HG03108 (cell line): ENCODE measurements around the gene ZCCHC18.
"Not testable (repeated sequence)": the region's sequence is repeated elsewhere in the genome, so short reads cannot be mapped to it uniquely, and the experiment has no call there.

ENCODE experiments used
- ATAC-seq: cut with Tn5 transposase; IDR thresholded peaks from one replicate; pipeline ENCODE4 v1.9.1; 2021; ENCODE audit warnings: moderate library complexity; ENCODE audit not compliant: unreplicated experiment

The ZCCHC18 gene

DNA sequence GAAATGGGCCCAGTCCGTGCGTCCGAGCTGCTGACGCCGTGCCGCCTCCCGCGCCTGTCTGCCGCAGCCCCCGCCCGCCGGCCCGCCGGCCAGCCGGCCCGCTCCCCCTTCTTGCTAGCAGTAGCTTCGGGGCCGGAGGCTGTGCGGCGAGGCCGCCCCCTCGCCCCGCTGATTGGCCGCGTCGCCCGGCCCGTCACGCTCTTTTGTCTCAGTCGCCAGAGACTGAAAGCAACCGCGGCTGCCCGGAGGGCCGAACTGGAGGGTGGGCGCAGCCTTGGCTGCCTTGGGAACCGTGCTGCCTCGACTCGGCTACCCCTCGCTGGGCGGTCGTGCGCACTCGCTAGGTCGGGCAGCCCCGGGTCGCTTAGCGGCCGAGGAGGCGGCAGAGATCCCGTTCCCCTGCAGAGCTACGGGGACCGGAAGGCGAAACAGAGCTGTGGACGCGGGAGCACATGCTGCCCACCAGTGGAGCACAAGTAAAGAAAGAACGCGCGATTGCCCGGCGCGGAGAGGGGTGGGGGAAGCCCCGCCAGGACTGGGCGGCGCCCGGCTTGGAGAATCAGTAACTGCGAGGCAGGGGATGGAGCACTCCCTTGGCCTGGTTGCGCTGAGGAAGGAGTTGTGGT, at the start of gene ZCCHC18:
Gene ZCCHC18, plus strand, starts transcription at position 198 of the 626 bp plus-strand sequence. CDS start 1,589 bp downstream, outside the sequence.
- ATAC-seq, result peak; percentile 54

DNA sequence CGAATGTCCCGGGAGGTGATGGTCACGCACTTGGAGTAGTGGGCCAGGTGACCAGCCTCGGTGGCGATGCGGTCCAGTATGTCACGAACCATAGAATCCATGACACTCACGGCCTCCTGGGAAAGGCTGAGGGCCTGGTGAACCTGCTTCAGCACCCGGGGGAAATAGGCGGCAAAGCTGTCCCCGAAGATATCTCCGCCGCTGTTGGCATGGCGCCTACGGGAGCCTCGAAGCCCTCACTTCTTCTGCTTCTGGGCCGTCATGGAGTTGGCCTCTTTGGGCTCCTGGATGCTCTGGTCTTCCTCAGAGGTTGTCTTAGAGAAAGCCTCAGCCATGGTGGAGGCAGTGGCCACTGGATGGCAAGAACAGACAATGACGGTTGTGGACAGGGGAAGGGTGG, 49.7 kb upstream of the ZCCHC18 start:
- ATAC-seq, result not testable (repeated sequence)

DNA sequence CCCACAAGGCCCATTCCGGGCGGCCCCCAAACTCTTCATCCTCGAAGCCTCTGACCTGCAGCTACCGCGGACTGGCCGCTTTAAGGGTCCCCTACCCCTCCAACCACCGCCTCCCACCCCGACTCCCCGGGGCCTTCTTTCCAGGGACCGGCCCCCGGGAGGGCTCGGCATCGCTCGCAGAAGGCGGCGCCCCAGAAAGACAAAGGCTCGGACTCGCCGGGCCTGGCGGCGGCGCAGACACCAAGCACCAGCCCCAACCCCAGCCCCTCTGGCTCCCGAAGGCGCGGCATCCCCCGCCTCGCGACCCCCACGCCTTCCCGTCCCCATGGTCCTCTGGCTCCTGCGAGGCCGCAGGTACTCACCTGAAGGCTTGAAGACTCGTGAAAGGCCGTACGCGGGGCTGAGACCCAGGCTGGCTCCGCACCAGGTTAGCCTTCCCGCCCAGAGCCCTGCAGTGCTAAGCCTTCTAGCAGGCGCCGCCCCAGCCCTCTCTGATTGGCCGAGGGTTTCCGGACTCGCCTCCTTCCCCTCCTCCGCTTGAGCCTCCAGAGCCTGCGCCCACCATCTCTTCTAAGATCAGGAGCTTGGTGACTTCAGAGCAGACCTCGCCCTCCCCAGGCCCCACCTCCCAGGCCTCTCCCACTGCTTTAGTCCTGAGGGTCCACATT, 36.4 kb upstream of the ZCCHC18 start, which contains the start of gene TMSB15C:
Gene TMSB15C, minus strand, starts transcription at position 459 of the 668 bp plus-strand sequence.
- peak; percentile 96 for ATAC-seq

DNA sequence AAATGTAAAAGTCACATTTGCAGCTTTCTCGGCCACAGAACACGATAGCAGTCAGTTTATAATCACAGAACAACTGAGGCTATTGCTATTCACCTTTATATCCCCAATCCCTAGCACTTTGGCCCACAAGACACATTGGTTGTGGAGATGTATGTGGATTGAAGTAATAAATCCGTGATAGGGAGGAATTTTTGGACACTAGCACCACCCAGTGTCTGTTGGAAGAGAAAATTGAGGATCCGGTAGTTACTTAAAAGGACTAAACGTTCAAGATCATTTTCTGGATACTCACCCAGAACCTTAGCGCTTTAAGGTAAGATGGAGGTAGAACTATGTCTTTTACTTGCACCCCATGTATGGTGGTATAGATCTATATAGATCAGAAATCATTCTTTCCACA, 34.5 kb upstream of the ZCCHC18 start:
- not testable (repeated sequence) for ATAC-seq

DNA sequence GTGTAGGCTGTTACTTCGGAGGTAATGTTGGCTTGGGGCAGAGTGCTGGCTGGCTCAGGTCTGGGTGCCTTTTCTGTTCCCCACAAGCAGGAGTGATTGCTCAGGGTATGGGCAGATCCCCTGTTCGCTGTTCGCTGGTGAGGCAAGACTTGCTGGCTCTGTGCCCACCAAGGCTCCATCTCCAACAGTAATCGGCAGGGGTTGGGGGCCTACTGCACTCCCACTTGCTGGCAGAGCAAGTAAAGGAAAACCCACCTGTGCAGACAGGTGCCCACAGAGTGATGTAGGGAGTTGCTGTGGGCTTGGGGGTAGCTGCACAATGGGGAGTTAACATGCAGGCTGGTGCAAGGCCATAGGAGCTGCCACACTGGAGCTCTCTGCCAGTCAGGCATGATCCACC, 28.3 kb upstream of the ZCCHC18 start:
- no peak for ATAC-seq

DNA sequence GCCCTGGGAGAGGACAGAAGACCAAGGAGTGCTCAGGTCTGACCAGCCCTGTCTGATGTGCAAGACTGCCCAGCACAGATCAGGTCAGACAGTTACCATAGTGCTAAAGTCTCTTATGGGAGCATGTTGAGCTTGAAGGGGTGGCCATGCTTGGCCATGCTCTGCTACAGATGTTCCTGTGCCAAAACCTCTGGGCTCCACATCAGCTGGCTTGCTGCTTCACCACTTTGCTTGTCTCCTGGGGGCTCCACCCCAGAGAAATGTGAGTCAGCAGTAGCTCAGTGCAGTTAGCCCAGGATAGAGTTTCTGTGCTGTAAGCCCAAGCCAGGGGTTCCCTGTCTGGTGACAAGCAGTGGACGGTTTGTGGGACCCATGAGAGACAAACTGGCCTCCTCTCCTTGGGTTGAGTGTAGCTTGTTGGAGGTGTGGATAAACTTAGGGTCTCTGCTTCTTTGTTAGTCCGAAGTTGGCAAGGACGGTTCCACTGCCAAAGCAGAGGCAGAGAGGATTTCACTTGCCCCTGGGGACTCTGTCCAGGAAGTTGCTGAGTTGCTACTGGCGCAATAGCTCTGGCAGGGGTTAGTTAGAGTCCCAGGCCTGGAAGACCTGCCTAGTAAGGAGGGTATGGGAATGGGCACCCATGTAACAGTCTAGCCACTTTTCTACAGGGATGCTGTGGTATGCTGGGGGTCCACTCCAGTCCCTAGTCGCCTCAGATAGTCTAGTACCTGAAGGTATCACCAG, 27.6 kb upstream of the ZCCHC18 start:
- ATAC-seq, result no peak

- ATAC-seq, result no peak
Measured at GRCh38 chrX:104085477-104085876, 26.8 kb upstream of the ZCCHC18 start.

DNA sequence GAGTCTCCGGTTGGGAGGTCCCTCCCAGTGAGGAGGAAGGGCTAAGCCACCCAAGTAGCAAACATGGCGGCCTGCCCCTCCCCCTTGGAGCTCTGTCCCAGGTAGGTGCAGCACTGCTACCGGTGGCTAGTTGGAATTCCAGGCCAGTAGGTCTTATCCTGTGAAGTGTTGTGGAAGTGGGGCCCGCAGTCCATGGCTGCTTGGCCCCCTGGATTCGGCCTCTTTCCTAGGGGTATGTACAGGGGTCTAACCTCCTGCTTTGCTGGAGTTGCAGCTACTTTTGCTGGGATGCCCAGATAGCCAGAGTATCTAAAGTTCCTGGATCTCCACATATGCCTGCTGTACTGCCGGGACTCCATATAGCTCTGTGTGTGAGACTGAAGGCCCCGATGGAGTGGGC, 26.4 kb upstream of the ZCCHC18 start:
- no peak for ATAC-seq

DNA sequence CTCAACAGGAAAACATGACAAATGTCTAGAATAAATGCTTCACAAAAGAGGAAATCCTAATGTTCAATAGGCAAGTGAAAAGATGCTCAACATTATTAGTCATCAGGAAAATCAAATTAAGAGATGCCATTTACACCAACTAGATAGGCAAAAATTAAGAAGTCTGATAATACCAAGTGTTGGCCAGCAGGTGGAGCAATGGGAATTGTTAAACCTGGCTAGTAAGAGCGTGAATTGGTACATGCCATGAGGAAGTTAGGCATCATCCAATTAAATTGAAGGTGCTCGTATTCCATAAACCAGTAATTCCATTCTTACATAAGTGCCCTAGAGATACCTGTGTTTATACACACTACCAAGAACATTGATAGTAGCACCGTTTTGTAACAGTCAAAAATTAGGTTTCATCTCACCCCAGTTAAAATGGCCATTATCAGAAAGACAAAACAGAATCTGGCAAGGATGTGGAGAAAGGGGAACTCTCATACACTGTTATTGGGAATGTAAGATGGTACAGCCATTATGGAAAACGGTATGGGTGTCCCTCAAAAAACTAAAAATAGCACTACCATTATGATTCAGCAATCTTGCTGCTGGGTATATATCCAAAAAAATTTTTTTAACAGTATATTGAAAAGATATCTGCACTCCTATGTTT, 14.0 kb upstream of the ZCCHC18 start:
- peak; percentile 86 for ATAC-seq

DNA sequence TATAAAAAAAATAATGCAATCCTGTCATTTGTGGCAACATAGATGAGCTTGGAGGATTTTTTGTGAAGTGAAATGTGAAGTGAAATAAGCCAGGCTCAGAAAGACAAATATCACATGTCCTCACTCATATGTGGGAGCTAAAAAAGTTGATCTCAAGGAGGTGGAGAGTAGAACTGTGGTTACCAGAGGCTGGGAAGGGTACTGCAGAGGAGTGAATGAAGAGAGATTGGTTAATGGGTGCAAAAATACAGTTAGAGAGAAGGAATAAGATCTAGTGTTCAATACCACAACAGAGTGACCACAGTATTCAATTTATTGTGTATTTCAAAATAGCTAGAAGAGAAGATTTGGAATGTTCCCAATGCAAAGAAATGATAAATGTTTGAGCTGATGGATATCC, 13.4 kb upstream of the ZCCHC18 start:
- ATAC-seq, result no peak

DNA sequence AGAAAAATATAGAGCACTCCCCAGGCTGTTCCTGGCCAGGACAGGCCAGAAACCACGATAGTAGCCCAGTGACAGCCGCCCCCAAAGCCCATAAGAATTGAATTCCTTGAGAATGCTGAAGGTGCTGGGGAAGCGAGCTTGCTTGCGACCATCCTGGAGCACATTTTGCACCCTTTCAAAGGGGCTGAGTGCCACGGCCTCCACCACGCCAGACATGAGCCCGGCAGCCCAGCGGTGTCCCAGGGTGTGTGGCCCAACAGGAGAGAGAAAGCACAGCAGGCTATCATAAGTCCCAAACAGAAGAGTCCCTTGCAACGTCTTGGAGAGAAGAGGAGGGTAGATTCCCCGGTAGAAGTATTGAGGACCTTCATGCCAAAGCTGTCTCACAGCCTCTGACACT, 7.6 kb upstream of the ZCCHC18 start:
- ATAC-seq, result no peak

DNA sequence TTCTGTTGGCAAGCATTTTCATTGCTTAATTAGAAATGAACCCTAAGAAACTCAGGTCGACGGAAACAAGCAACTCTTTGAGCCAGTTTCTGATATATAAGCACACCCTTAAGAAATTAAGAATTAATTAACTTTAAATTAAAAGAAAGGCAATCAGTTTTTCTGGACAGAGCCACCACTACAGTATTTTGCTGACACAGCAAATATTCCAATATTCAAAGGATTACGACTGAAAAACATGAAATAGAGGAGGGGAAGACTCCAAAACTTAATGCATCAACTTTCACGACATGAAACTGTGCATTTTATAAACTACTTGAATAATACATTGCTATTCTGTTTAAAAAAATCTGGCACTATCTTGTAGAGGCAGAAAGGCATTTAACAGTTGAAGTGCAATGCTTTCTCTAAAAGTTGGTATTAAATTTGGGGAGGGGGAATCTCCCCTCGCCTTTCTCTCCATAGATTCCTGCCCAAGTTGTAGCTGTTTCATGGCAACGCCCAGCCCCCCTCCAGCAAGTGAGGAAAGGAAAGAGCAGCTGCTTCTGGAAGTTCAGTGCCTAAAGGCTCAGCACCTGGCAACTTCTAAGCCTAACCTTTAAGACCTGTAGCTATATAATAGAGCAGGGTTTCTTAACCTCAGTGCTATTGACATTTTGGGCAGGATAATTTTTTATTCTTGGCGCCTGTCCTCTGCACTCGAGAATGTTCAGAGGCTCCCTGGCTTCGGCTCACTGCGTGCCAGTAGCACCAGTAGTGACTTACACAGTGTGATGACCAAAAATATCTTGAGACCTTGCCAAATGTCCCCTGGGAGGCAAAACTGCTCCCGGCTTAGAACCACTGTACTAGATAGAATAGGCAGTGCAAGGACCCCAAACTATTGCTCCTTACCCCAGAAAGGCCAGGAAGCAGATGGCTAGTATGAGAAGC, 6.7 kb upstream of the ZCCHC18 start:
- no peak for ATAC-seq

DNA sequence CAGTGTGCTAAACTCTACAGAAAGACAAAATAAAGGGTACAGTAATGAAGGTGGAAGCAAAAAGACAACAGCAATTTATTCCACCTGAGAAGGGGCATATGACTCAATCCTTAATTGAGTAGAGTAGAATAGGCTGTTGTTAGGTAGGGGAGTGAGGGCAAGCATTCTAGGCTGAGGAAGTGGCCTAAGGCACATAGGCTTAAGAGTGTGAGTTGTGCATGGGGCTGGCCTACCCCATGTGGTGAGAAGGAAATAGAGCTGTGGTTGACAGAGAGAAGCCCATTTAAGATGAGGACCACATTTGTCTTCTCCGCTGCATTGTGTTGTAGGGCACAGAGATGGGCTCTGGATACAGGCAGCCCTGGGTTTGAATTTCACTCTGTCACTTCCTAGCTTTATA, 3.4 kb upstream of the ZCCHC18 start:
- ATAC-seq, result no peak

- not testable (repeated sequence) for ATAC-seq
Measured at GRCh38 chrX:104110491-104111240, 1.7 kb upstream of the ZCCHC18 start.

GRCh38 chrX:104113222-104113965, 1.1 kb downstream of the ZCCHC18 start:
- ATAC-seq, result peak; percentile 46

GRCh38 chrX:104117759-104118158, 5.4 kb downstream of the ZCCHC18 start:
- ATAC-seq, result no peak

DNA sequence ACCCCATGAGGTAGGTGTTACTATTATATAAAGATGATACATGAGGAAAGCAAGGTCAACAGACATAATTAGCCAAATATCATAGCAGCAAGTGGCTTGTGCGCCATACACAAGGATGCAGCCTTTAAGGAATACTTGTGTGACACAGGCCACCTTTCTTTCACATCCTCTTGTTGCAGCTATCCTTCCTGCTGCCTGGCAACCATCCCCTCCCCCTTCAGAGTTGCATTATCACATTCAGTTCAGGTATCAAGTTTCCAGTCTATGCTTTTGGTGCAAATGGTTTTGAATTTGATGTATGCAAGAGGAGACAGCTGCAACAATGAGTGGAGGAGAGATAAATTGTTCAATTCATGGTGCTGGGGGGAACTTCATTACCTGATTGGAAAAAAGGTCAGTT, 6.4 kb downstream of the ZCCHC18 start:
- ATAC-seq, result no peak

DNA sequence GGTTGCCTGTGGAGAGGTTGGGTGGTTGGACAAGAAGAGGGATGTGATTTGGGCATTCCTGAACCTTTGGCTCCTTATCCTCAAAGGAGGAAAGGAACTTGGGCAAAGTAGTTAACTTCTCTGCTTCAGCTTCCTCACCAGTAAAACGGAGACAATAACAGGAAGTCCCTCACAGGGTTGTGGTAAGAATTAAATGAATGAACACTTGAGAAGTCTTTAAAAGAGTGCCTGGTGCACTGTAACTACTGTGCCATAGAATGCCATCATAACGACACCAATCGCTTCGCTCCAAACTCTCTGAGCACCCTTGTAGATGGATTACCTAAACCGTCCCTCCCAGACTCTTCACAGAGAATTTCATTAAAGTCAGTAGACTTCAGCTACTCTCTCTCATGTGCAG, 10.5 kb downstream of the ZCCHC18 start:
- ATAC-seq, result no peak

- ATAC-seq, result no peak
Measured at GRCh38 chrX:104126856-104127255, 14.5 kb downstream of the ZCCHC18 start.
